Measurements from ENCODE around the gene NRDC. TPM values are rescaled to one million over a fixed set of nuclear protein-coding genes. Genes with fewer than 3 reads are reported as not detected.
"Not testable (repeated sequence)": the region's sequence is repeated elsewhere in the genome, so short reads cannot be mapped to it uniquely, and the experiment has no call there.

Gene NRDC
- total RNA-seq, 4 donors from 2014 or later: 77.0 to 103 (median 77.6) TPM

DNA sequence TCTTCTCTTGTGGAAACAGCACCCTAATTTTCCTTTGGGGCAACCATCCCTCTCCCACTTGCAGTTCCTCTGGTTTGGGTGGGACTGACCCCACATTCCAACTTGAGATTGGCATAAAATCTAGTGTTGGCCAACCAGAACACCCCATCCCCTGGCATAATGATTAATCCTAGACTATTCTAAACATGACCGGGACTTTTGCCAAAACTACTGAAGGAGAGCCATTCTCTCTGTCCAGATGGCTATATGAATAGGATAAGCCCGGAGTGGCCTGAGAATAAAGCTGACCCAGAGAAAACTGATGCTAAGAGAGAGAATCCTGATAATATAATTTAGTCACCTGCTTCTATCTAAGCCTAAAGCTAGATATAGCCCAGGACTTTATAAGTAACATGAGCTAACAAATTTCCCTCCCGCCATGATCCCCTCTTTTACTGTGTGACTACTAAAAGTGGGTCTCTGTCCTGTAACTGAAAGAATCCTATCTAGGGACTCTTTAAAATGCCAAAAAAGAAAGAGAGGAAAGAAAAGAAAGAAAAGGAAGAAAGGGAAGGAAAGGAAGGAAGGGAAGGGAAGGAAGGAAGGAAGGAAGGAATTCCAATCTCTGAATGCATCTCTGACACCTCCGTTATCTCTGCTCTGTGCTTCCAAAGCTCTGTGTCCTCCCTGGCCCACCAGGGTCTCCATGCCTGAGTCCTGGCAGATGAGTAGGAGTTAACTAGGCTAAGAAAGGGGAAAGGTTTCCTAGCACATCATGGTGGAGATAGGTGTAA, 28.0 kb upstream of the NRDC start:
- DNase-seq (ENCODE audit: low spot score) (no peak), ATAC-seq (ENCODE audit: low FRiP score) (no peak)
- TF ChIP-seq, protein P1, sequence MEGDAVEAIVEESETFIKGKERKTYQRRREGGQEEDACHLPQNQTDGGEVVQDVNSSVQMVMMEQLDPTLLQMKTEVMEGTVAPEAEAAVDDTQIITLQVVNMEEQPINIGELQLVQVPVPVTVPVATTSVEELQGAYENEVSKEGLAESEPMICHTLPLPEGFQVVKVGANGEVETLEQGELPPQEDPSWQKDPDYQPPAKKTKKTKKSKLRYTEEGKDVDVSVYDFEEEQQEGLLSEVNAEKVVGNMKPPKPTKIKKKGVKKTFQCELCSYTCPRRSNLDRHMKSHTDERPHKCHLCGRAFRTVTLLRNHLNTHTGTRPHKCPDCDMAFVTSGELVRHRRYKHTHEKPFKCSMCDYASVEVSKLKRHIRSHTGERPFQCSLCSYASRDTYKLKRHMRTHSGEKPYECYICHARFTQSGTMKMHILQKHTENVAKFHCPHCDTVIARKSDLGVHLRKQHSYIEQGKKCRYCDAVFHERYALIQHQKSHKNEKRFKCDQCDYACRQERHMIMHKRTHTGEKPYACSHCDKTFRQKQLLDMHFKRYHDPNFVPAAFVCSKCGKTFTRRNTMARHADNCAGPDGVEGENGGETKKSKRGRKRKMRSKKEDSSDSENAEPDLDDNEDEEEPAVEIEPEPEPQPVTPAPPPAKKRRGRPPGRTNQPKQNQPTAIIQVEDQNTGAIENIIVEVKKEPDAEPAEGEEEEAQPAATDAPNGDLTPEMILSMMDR (IDR thresholded peaks at IDR 0.05): no peak

DNA sequence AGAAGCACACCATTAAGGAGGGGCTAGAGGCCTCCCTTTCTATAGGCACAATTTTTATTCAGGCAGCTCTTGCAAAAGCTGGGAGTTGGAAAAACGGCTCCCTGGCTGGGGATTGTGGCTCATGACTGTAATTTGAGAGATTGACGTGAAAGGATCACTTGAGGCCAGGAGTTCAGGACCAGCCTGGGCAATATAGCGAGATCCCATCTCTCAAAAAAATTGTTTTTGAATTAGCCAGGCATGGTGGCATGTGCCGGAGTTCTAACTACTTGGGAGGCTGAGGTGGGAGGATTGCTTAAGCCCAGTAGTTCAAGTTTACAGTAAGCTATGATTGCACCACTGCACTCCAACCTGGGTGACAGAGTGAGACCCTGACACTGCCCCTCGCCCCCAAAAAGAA, 23.9 kb upstream of the NRDC start:
- TF ChIP-seq, protein P1 (IDR thresholded peaks at IDR 0.05): no peak
- no peak for ATAC-seq (ENCODE audit: low FRiP score)
- DNase-seq (ENCODE audit: low spot score): no peak

DNA sequence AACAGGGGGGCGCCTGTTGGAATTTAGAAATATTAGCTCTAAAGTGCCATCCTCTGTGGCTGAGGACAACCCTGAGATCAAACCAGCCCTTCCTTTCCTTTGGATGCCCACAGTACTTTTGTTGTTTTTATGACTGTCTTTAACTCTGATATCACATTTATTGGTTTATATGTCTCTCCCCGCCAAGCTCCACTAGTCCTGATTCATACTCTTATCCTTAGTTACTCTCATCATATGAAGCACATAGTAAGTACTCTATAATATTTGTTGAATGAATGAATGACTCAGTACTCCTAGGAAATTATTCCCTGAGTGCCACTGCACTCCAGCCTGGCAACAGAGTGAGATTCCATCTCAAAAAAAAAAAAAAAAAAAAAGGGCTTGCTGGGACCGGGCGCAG, 22.6 kb upstream of the NRDC start:
- no peak for ATAC-seq (ENCODE audit: low FRiP score)
- TF ChIP-seq, protein P1 (IDR thresholded peaks at IDR 0.05): no peak
- DNase-seq (ENCODE audit: low spot score): no peak

DNA sequence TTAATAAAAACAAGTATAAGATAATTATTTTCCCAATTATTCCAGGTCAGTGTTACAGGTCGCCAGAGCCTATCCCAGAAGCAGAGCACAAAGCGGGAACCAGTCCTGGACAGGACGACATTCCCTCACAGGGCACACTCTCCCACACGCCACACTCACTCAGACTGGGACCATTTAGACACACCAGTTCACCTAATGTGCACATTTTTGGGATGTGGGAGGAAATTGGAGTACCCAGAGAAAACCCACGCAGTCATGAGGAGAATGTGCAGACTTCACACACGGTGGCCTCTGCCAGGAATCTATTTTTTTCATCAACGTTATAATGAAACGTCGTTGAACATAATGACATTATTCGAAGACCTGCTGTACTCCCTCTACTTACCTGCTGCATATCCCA, 20.5 kb upstream of the NRDC start:
- TF ChIP-seq, protein P1 (IDR thresholded peaks at IDR 0.05): no peak
- no peak for ATAC-seq (ENCODE audit: low FRiP score)
- no peak for DNase-seq (ENCODE audit: low spot score)

DNA sequence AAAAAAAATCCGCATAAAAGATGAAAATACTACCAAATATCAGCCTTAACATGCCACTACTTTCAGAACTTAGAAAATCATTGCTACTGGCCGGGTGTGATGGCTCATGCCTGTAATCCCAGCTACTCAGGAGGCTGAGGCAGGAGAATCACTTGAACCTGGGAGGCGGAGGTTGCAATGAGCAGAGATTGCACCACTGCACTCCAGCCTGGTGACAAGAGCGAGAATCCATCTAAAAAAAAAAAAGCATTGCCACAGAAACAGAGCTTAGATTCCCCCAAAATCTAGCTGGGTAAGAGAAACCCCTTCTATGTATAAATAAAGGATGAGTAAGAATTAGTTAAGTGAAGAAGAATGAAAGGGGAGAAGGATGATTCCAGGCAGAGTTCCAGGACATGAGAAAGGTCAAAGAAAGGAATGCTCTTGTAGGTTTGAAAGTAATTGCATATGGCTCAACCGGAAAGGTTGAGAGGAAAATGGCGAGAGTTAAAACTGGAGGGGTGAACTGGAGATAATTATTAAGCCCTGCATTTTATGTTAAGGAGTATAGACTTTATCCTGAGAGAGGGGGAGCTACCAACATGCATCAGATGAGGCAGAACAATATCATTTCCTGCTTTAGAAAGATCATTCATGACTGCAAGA, 19.7 kb upstream of the NRDC start:
- no peak for DNase-seq (ENCODE audit: low spot score)
- ATAC-seq (ENCODE audit: low FRiP score): no peak

DNA sequence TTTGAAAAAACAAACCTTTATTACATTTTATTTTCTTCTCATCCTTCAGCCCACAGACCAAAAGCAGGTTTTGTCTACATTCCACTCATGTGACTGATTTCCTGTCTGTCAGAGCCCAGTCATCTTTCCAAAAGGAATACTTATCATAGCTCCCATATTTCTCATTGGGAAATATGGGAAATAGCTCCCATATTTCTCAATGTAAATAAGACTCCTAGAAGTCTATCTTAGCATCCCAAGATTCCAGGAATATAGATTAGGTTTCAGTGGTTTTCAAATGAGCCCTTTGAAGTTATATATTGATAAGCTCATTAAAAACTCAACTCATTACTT, 19.1 kb upstream of the NRDC start:
- no peak for DNase-seq (ENCODE audit: low spot score)
- ATAC-seq (ENCODE audit: low FRiP score): no peak
- TF ChIP-seq, protein P1 (IDR thresholded peaks at IDR 0.05): no peak

More for the DNA sequence above, 19.7 kb upstream of the NRDC start:
- TF ChIP-seq, protein P1 (IDR thresholded peaks at IDR 0.05): no peak

DNA sequence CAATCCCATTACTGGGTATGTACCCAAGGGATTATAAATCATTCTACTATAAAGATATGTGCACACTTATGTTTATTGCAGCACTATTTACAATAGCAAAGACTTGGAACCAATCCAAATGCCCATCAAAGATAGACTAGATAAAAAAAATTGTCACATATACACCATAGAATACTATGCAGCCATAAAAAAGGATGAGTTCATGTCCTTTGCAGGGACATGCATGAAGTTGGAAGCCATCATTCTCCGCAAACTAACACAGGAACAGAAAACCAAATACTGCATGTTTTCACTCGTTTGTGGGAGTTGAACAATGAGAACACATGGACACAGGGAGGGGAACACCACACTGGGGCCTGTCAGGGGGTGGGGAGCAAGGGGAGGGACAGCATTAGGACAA, 16.2 kb upstream of the NRDC start:
- ATAC-seq (ENCODE audit: low FRiP score); DNase-seq (ENCODE audit: low spot score): not testable (repeated sequence)

Data from omental fat pad (tissue), 4 donors.